GM23338 (cell line): Measurements from ENCODE around the gene CPNE8. TPM values are rescaled to one million over a fixed set of nuclear protein-coding genes. Genes with fewer than 3 reads are reported as not detected.

ENCODE experiments used
- ATAC-seq: fragments of 200-7000 bp; cut with Tn5 transposase; 3 replicates; pipeline ENCODE4 v1.9.1; 2020
- DNase-seq: peaks from one replicate; pipeline ENCODE4 v3.0.0-alpha.2; 2015; ENCODE audit warnings: low spot score
- H2AFZ ChIP-seq: fragments of 200-600 bp; sonication (generic); 2 replicates; pipeline ENCODE4 v1.8.0; 2016; ENCODE audit warnings: antibody characterized with exemption, mild to moderate bottlenecking, moderate library complexity
- H3F3A ChIP-seq: fragments of 200-600 bp; sonication (generic); replicated peaks from 2 replicates; pipeline ENCODE4 v1.8.0; 2017; ENCODE audit warnings: antibody characterized with exemption, mixed run types, low read depth
- H3K27ac ChIP-seq: fragments of 200-600 bp; sonication (generic); 2 replicates; pipeline ENCODE4 v1.6.1; 2016; ENCODE audit warnings: low read depth
- H3K27me3 ChIP-seq: fragments of 200-600 bp; sonication (generic); 2 replicates; pipeline ENCODE4 v1.8.0; 2016; ENCODE audit warnings: mild to moderate bottlenecking, mixed run types, moderate library complexity; ENCODE audit not compliant: insufficient read depth
- H3K36me3 ChIP-seq: fragments of 200-600 bp; sonication (generic); 2 replicates; pipeline ENCODE4 v1.8.0; 2016; ENCODE audit warnings: mild to moderate bottlenecking; ENCODE audit not compliant: insufficient read depth
- H3K4me1 ChIP-seq: fragments of 200-600 bp; sonication (generic); 2 replicates; pipeline ENCODE4 v1.8.0; 2016; ENCODE audit warnings: mild to moderate bottlenecking, moderate library complexity; ENCODE audit not compliant: insufficient read depth
- H3K4me2 ChIP-seq: fragments of 200-600 bp; sonication (generic); 2 replicates; pipeline ENCODE4 v1.7.1; 2017; ENCODE audit warnings: mixed run types
- H3K4me3 ChIP-seq: fragments of 200-600 bp; sonication (generic); 2 replicates; pipeline ENCODE4 v1.6.1; 2016; ENCODE audit warnings: mixed run types
- H3K79me2 ChIP-seq: fragments of 200-600 bp; sonication (generic); replicated peaks from 2 replicates; pipeline ENCODE4 v1.8.0; 2017; ENCODE audit warnings: mild to moderate bottlenecking; ENCODE audit not compliant: insufficient read depth
- H3K9me2 ChIP-seq: fragments of 200-600 bp; sonication (generic); 2 replicates; pipeline ENCODE4 v1.8.0; 2017; ENCODE audit not compliant: insufficient read depth
- H4K20me1 ChIP-seq: fragments of 200-600 bp; sonication (generic); replicated peaks from 2 replicates; pipeline ENCODE4 v1.8.0; 2017; ENCODE audit warnings: mild to moderate bottlenecking; ENCODE audit not compliant: insufficient read depth
- H3K27ac Mint-ChIP-seq: 2 replicates; pipeline ENCODE4 v1.8.0; 2020; ENCODE audit warnings: inconsistent platforms, mild to moderate bottlenecking, moderate library complexity, mixed read lengths
- H3K27me3 Mint-ChIP-seq: 3 replicates; pipeline ENCODE4 v1.8.0; 2022; ENCODE audit warnings: low read depth, mild to moderate bottlenecking, moderate library complexity, mixed read lengths, inconsistent platforms; ENCODE audit not compliant: insufficient read depth, poor library complexity
- H3K36me3 Mint-ChIP-seq: 3 replicates; pipeline ENCODE4 v1.8.0; 2021; ENCODE audit warnings: low read depth, mild to moderate bottlenecking, inconsistent platforms, moderate library complexity, mixed read lengths
- H3K4me1 Mint-ChIP-seq: 3 replicates; pipeline ENCODE4 v1.8.0; 2020; ENCODE audit warnings: mild to moderate bottlenecking, inconsistent platforms, mixed read lengths
- H3K4me3 Mint-ChIP-seq: 3 replicates; pipeline ENCODE4 v1.8.0; 2021; ENCODE audit warnings: moderate library complexity, mild to moderate bottlenecking, inconsistent platforms, mixed read lengths
- H3K9me3 Mint-ChIP-seq: 3 replicates; pipeline ENCODE4 v1.8.0; 2020; ENCODE audit warnings: moderate library complexity, mild to moderate bottlenecking, inconsistent platforms, mixed read lengths
- CREB1 ChIP-seq: fragments of 250-450 bp; sonication (Bioruptor Pico); IDR thresholded peaks from 2 replicates; pipeline ENCODE4 v1.5.0; 2020; ENCODE audit warnings: low read depth, mild to moderate bottlenecking, moderate library complexity
- CTCF ChIP-seq, 2 experiments: fragments of 200-600 bp in 1 of 2; sonication (generic) in 1 of 2; conservative IDR thresholded peaks; 2 replicates each; pipeline versions ENCODE4 v1.5.1 to v1.6.1; 2016 to 2017; ENCODE audit warnings: antibody characterized with exemption in 2 of 2, low read depth in 2 of 2, mild to moderate bottlenecking in 2 of 2, moderate library complexity in 1 of 2
- ETS1 ChIP-seq: IDR thresholded peaks from 2 replicates; pipeline ENCODE4 v1.6.1; 2016; ENCODE audit warnings: antibody characterized with exemption
- EZH2 ChIP-seq: fragments of 200-600 bp; sonication (generic); IDR thresholded peaks from one replicate; pipeline ENCODE4 v1.8.0; 2017; ENCODE audit warnings: antibody characterized with exemption, mild to moderate bottlenecking, low read depth; ENCODE audit not compliant: unreplicated experiment
- EZH2phosphoT487 ChIP-seq: fragments of 200-600 bp; sonication (generic); IDR thresholded peaks from one replicate; pipeline ENCODE4 v1.8.1; 2018; ENCODE audit warnings: antibody characterized with exemption; ENCODE audit not compliant: unreplicated experiment
- JUNB ChIP-seq: IDR thresholded peaks from one replicate; pipeline ENCODE4 v1.6.1; 2016; ENCODE audit warnings: antibody characterized with exemption; ENCODE audit not compliant: unreplicated experiment
- NANOG ChIP-seq: IDR thresholded peaks from 2 replicates; pipeline ENCODE4 v1.6.1; 2016; ENCODE audit warnings: antibody characterized with exemption, borderline replicate concordance
- POLR2AphosphoS5 ChIP-seq: IDR thresholded peaks from 2 replicates; pipeline ENCODE4 v1.6.1; 2016; ENCODE audit warnings: antibody characterized with exemption, low read depth
- REST ChIP-seq: IDR thresholded peaks from one replicate; pipeline ENCODE4 v1.6.1; 2018; ENCODE audit warnings: antibody characterized with exemption; ENCODE audit not compliant: unreplicated experiment
- STAT1 ChIP-seq: IDR thresholded peaks from one replicate; pipeline ENCODE4 v1.6.1; 2016; ENCODE audit warnings: antibody characterized with exemption; ENCODE audit not compliant: unreplicated experiment
- ZNF114 ChIP-seq: fragments of 250-450 bp; sonication (Bioruptor Pico); IDR thresholded peaks from 2 replicates; pipeline ENCODE4 v1.5.0; 2020; ENCODE audit warnings: mild to moderate bottlenecking, moderate library complexity
- ZNF331 ChIP-seq: fragments of 250-450 bp; sonication (Bioruptor Pico); IDR thresholded peaks from 2 replicates; pipeline ENCODE4 v1.5.0; 2020; ENCODE audit warnings: low read depth, mild to moderate bottlenecking, moderate library complexity
- ZNF462 ChIP-seq: fragments of 250-450 bp; sonication (Bioruptor Pico); IDR thresholded peaks from 2 replicates; pipeline ENCODE4 v1.5.0; 2020; ENCODE audit warnings: mild to moderate bottlenecking, moderate library complexity
- polyA plus RNA-seq: library from polyadenylated mRNA; unstranded; fragments of >200 nt; fragmentation: Nextera tagmentation; extraction: Ambion mirVana; gene quantifications from 2 replicates; pipeline ENCODE4 v1.2.1, GENCODE V29; 2016
- total RNA-seq: library from RNA; depleted of rRNA; stranded (reverse); fragments of >200 nt; shearing (Covaris generic); gene quantifications from 2 replicates; pipeline ENCODE4 v1.2.3, GENCODE V29; 2014

CPNE8 gene
- total and polyA plus RNA-seq, 2 experiments from 2014 or later: 8.7 to 10.1 TPM

GRCh38 chr12:38744041-38744440 lies 161.3 kb downstream of the CPNE8 start:
- DNase-seq (no peak), ATAC-seq (no peak)
- Histone ChIP-seq H3K79me2 (no peaks in the 10 kb centered on the region), H3K9me2 (no peaks in the 10 kb centered on the region), H3K4me2 (no peak overlapping the region), H3F3A (no peaks in the 10 kb centered on the region), H3K4me1 (peaks cover 13% of the 10 kb centered on the region; the same call in 1 of the 2 replicates), H4K20me1 (no peaks in the 10 kb centered on the region), H3K27me3 (no peaks in the 10 kb centered on the region), H2AFZ (no peak overlapping the region), H3K36me3 (no peaks in the 10 kb centered on the region), H3K27ac (no peak overlapping the region), H3K4me3 (no peak overlapping the region)
- no peaks in the 10 kb centered on the region for H3K27me3 Mint-ChIP-seq
- H3K36me3 Mint-ChIP-seq: peaks cover 2% of the 10 kb centered on the region
- no peak overlapping the region for H3K4me3 Mint-ChIP-seq
- H3K9me3 Mint-ChIP-seq: 0 out of 3 replicates have a peak, but pooled peaks cover 2% of the 10 kb centered on the region
- no peak for TF ChIP-seq EZH2phosphoT487
- TF ChIP-seq CREB1 (CRISPR knock-in tag): no peak
- no peak for TF ChIP-seq REST
- no peak for TF ChIP-seq EZH2
- no peak for TF ChIP-seq ETS1
- no peak for TF ChIP-seq ZNF114 (CRISPR knock-in tag)
- no peak for TF ChIP-seq POLR2AphosphoS5
- TF ChIP-seq CTCF (conservative IDR thresholded peaks at IDR 0.05; ENCODE audit: low read depth in 2 of 2): no peak
- no peak for TF ChIP-seq STAT1
- no peak for TF ChIP-seq NANOG
- TF ChIP-seq ZNF331: no peak
- no peak for TF ChIP-seq ZNF462 (CRISPR knock-in tag)
- TF ChIP-seq JUNB: no peak
- no peak overlapping the region for H3K27ac Mint-ChIP-seq
- H3K4me1 Mint-ChIP-seq: peaks cover 19% of the 10 kb centered on the region
